NCI-H1694 (cell line): ENCODE results near the gene USP7.
"Not testable (repeated sequence)": the region's sequence is repeated elsewhere in the genome, so short reads cannot be mapped to it uniquely, and the experiment has no call there.

Experiments
- DNase-seq: peaks from one replicate; lab custom pipeline; 2025; lab: John Stamatoyannopoulos, UW

USP7 gene

GRCh38 chr16:8843296-8843695 lies 120.4 kb downstream of the USP7 start:
- DNase-seq = not testable (repeated sequence)
